ENCODE data around the gene MBD6.

Gene MBD6

GRCh38 chr12:57476162-57476992, 46.2 kb upstream of the MBD6 start:
- peak overlapping the region; percentile 73 for H3K18ac ChIP-seq (ENCODE audit: low read length)
- peak overlapping the region; percentile 85 for H2BK12ac ChIP-seq (ENCODE audit: low read length)
- peak overlapping the region; percentile 61 for H2BK15ac ChIP-seq (ENCODE audit: low read length)
- H2AK5ac ChIP-seq (ENCODE audit: low read depth, low read length): peak overlapping the region; percentile 80
- H2AFZ ChIP-seq (ENCODE audit: low read length): peak overlapping the region; percentile 98
- peak overlapping the region; percentile 81 for H3K4me2 ChIP-seq (ENCODE audit: insufficient read depth, low read length, poor library complexity, severe bottlenecking)
- no peaks in the 10 kb centered on the region for H3K79me1 ChIP-seq (ENCODE audit: low read depth, low read length)
- H3K23ac ChIP-seq (ENCODE audit: low read depth, low read length, poor library complexity): peak overlapping the region; percentile 90
- WGBS, 2 donors (ENCODE audit: extremely low coverage in 2 of 2, insufficient read length in 2 of 2, insufficient replicate concordance in 1 of 2): no CpG with 5 or more reads among the region's 29 CpGs
- H3K36me3 ChIP-seq (replicated peaks in 1 of 2; ENCODE audit: control insufficient read depth in 2 of 2, insufficient read depth in 2 of 2, low read length in 2 of 2): no peaks in the 10 kb centered on the region
- no peak for DNase-seq (ENCODE audit: low spot score)
- no peak overlapping the region for H4K91ac ChIP-seq (ENCODE audit: low read depth, low read length, poor library complexity)
- H3K14ac ChIP-seq (ENCODE audit: low read length): peak overlapping the region; percentile 73
- no peak overlapping the region for H3K27ac ChIP-seq (replicated peaks; ENCODE audit: low read length)
- no peak overlapping the region for H2BK120ac ChIP-seq (ENCODE audit: low read depth, low read length)
- no peak overlapping the region for H4K8ac ChIP-seq (ENCODE audit: low read depth, low read length)
- H3K4me3 ChIP-seq (ENCODE audit: low read length in 2 of 2): peak overlapping the region; percentile 34 to 47
- peak overlapping the region; percentile 54 for H3K9ac ChIP-seq (ENCODE audit: low read depth, low read length, poor library complexity)
- H3K4me1 ChIP-seq (ENCODE audit: control insufficient read depth in 2 of 2, insufficient read depth in 1 of 2, low read depth in 1 of 2, low read length in 2 of 2): peaks cover 5 to 21% of the 10 kb centered on the region in 2 donors
- no peak overlapping the region for H3K4ac ChIP-seq (ENCODE audit: low read length)
- peaks cover 0 to 4% of the 10 kb centered on the region in 2 donors for H3K9me3 ChIP-seq (replicated peaks in 1 of 2; ENCODE audit: control insufficient read depth in 2 of 2, insufficient read depth in 1 of 2, low read depth in 1 of 2, low read length in 2 of 2)
- H2BK5ac ChIP-seq (ENCODE audit: low read length): peak overlapping the region; percentile 3
- peaks cover 22 to 71% (median 67%) of the 10 kb centered on the region in 3 experiments for H3K27me3 ChIP-seq (ENCODE audit: control insufficient read depth in 3 of 3, insufficient read depth in 3 of 3, low read depth in 1 of 3, low read length in 3 of 3)

GRCh38 chr12:57476993-57477709, 45.5 kb upstream of the MBD6 start:
- H3K4me3 ChIP-seq (ENCODE audit: low read length in 2 of 2): no peak overlapping the region
- H3K4me2 ChIP-seq (ENCODE audit: insufficient read depth, low read length, poor library complexity, severe bottlenecking): no peak overlapping the region
- no peak overlapping the region for H4K8ac ChIP-seq (ENCODE audit: low read depth, low read length)
- H3K9me3 ChIP-seq (replicated peaks in 1 of 2; ENCODE audit: control insufficient read depth in 2 of 2, insufficient read depth in 1 of 2, low read depth in 1 of 2, low read length in 2 of 2): peaks cover 0 to 4% of the 10 kb centered on the region in 2 donors
- peaks cover 5 to 23% of the 10 kb centered on the region in 2 donors for H3K4me1 ChIP-seq (ENCODE audit: control insufficient read depth in 2 of 2, insufficient read depth in 1 of 2, low read depth in 1 of 2, low read length in 2 of 2)
- H2BK120ac ChIP-seq (ENCODE audit: low read depth, low read length): no peak overlapping the region
- no peak overlapping the region for H3K9ac ChIP-seq (ENCODE audit: low read depth, low read length, poor library complexity)
- H3K27ac ChIP-seq (replicated peaks; ENCODE audit: low read length): no peak overlapping the region
- peak overlapping the region; percentile 70 for H2AFZ ChIP-seq (ENCODE audit: low read length)
- peak overlapping the region; percentile 3 for H2BK5ac ChIP-seq (ENCODE audit: low read length)
- peak overlapping the region; percentile 46 for H2BK15ac ChIP-seq (ENCODE audit: low read length)
- no peak overlapping the region for H2BK12ac ChIP-seq (ENCODE audit: low read length)
- no peak overlapping the region for H3K18ac ChIP-seq (ENCODE audit: low read length)
- DNase-seq (ENCODE audit: low spot score): no peak
- H3K23ac ChIP-seq (ENCODE audit: low read depth, low read length, poor library complexity): peak overlapping the region; percentile 71
- no peaks in the 10 kb centered on the region for H3K36me3 ChIP-seq (replicated peaks in 1 of 2; ENCODE audit: control insufficient read depth in 2 of 2, insufficient read depth in 2 of 2, low read length in 2 of 2)
- no peak overlapping the region for H3K14ac ChIP-seq (ENCODE audit: low read length)
- no peaks in the 10 kb centered on the region for H3K79me1 ChIP-seq (ENCODE audit: low read depth, low read length)
- H3K27me3 ChIP-seq (ENCODE audit: control insufficient read depth in 3 of 3, insufficient read depth in 3 of 3, low read depth in 1 of 3, low read length in 3 of 3): peaks cover 22 to 71% (median 70%) of the 10 kb centered on the region in 3 experiments
- no CpG with 5 or more reads among the region's 15 CpGs for WGBS, 2 donors (ENCODE audit: extremely low coverage in 2 of 2, insufficient read length in 2 of 2, insufficient replicate concordance in 1 of 2)
- H3K4ac ChIP-seq (ENCODE audit: low read length): peak overlapping the region; percentile 45
- H4K91ac ChIP-seq (ENCODE audit: low read depth, low read length, poor library complexity): no peak overlapping the region
- H2AK5ac ChIP-seq (ENCODE audit: low read depth, low read length): peak overlapping the region; percentile 93

GRCh38 chr12:57477710-57478681, 44.6 kb upstream of the MBD6 start:
- no peak overlapping the region for H3K4ac ChIP-seq (ENCODE audit: low read length)
- H2BK15ac ChIP-seq (ENCODE audit: low read length): peak overlapping the region; percentile 46
- WGBS, 2 donors (ENCODE audit: extremely low coverage in 2 of 2, insufficient read length in 2 of 2, insufficient replicate concordance in 1 of 2): no CpG with 5 or more reads among the region's 12 CpGs
- no peak overlapping the region for H3K4me2 ChIP-seq (ENCODE audit: insufficient read depth, low read length, poor library complexity, severe bottlenecking)
- no peaks in the 10 kb centered on the region for H3K79me1 ChIP-seq (ENCODE audit: low read depth, low read length)
- no peak overlapping the region for H3K18ac ChIP-seq (ENCODE audit: low read length)
- H2BK12ac ChIP-seq (ENCODE audit: low read length): no peak overlapping the region
- peak overlapping the region; percentile 93 for H2AK5ac ChIP-seq (ENCODE audit: low read depth, low read length)
- H3K4me3 ChIP-seq (ENCODE audit: low read length in 2 of 2): no peak overlapping the region
- H3K36me3 ChIP-seq (replicated peaks in 1 of 2; ENCODE audit: control insufficient read depth in 2 of 2, insufficient read depth in 2 of 2, low read length in 2 of 2): no peaks in the 10 kb centered on the region
- peak overlapping the region; percentile 71 for H3K23ac ChIP-seq (ENCODE audit: low read depth, low read length, poor library complexity)
- peaks cover 5 to 23% of the 10 kb centered on the region in 2 donors for H3K4me1 ChIP-seq (ENCODE audit: control insufficient read depth in 2 of 2, insufficient read depth in 1 of 2, low read depth in 1 of 2, low read length in 2 of 2)
- H4K8ac ChIP-seq (ENCODE audit: low read depth, low read length): no peak overlapping the region
- peak overlapping the region; percentile 75 for H2BK5ac ChIP-seq (ENCODE audit: low read length)
- H3K14ac ChIP-seq (ENCODE audit: low read length): no peak overlapping the region
- no peak overlapping the region for H3K9ac ChIP-seq (ENCODE audit: low read depth, low read length, poor library complexity)
- no peak overlapping the region for H4K91ac ChIP-seq (ENCODE audit: low read depth, low read length, poor library complexity)
- H3K27me3 ChIP-seq (ENCODE audit: control insufficient read depth in 3 of 3, insufficient read depth in 3 of 3, low read depth in 1 of 3, low read length in 3 of 3): peaks cover 22 to 64% (median 63%) of the 10 kb centered on the region in 3 experiments
- H2AFZ ChIP-seq (ENCODE audit: low read length): peak overlapping the region; percentile 70
- H2BK120ac ChIP-seq (ENCODE audit: low read depth, low read length): no peak overlapping the region
- H3K9me3 ChIP-seq (replicated peaks in 1 of 2; ENCODE audit: control insufficient read depth in 2 of 2, insufficient read depth in 1 of 2, low read depth in 1 of 2, low read length in 2 of 2): peaks cover 0 to 4% of the 10 kb centered on the region in 2 donors
- DNase-seq (ENCODE audit: low spot score): no peak
- H3K27ac ChIP-seq (replicated peaks; ENCODE audit: low read length): no peak overlapping the region

Data from neuronal stem cell (in vitro differentiated cells).